HepG2 (cell line): ENCODE results near the gene PCNA. TPM values are rescaled to one million over a fixed set of nuclear protein-coding genes. Genes with fewer than 3 reads are reported as not detected.

Experiments used
- ATRX ChIP-seq: sonication (generic); formaldehyde crosslinking; IDR thresholded peaks from 2 replicates; pipeline ENCODE4 v1.4.0; 2020; ENCODE audit warnings: missing genetic modification reagents, borderline replicate concordance
- CCDC6 ChIP-seq: sonication (generic); formaldehyde crosslinking; IDR thresholded peaks from 2 replicates; pipeline ENCODE4 v1.8.1; 2022; ENCODE audit warnings: mild to moderate bottlenecking, missing genetic modification reagents, moderate library complexity
- CREB1 ChIP-seq, 2 experiments: fragments of 450-650 bp in 1 of 2; IDR thresholded peaks; 2 replicates each; pipeline ENCODE4 v1.6.1; 2016 to 2017; ENCODE audit warnings: control low read depth in 1 of 2, mild to moderate bottlenecking in 1 of 2, missing compliant biosample characterization in 1 of 2, missing genetic modification characterization in 1 of 2
- DR1 ChIP-seq: sonication (generic); formaldehyde crosslinking; IDR thresholded peaks from 2 replicates; pipeline ENCODE4 v1.8.0; 2021; ENCODE audit warnings: mild to moderate bottlenecking, missing genetic modification reagents, inconsistent platforms
- ELF1 ChIP-seq: sonication (generic); formaldehyde crosslinking; IDR thresholded peaks from 2 replicates; pipeline ENCODE4 v1.4.0; 2020; ENCODE audit warnings: missing genetic modification reagents
- FOSL2 ChIP-seq: sonication (generic); formaldehyde crosslinking; IDR thresholded peaks from 2 replicates; pipeline ENCODE4 v1.4.0; 2020; ENCODE audit warnings: missing genetic modification reagents
- FOXA3 ChIP-seq: IDR thresholded peaks from 2 replicates; pipeline ENCODE4 v1.6.1; 2016; ENCODE audit warnings: missing genetic modification reagents, missing compliant biosample characterization
- FOXO1 ChIP-seq: sonication (generic); formaldehyde crosslinking; IDR thresholded peaks from 2 replicates; pipeline ENCODE4 v1.4.0; 2020; ENCODE audit warnings: missing genetic modification reagents
- GATA4 ChIP-seq: sonication (generic); IDR thresholded peaks from 2 replicates; pipeline ENCODE4 v1.6.1; 2016; ENCODE audit warnings: antibody characterized with exemption, low read depth, borderline replicate concordance
- GATAD1 ChIP-seq: IDR thresholded peaks from 2 replicates; pipeline ENCODE4 v1.6.1; 2016; ENCODE audit warnings: missing genetic modification reagents, missing compliant biosample characterization
- HMGXB4 ChIP-seq, 2 experiments: sonication (generic) in 1 of 2; formaldehyde crosslinking in 1 of 2; IDR thresholded peaks; 2 replicates each; pipeline versions ENCODE4 v1.4.0 to v1.6.1; 2018 to 2020; ENCODE audit warnings: missing genetic modification reagents in 2 of 2, borderline replicate concordance in 1 of 2, low read depth in 1 of 2, mild to moderate bottlenecking in 1 of 2, missing biosample characterization in 1 of 2
- HOXA3 ChIP-seq: sonication (generic); formaldehyde crosslinking; IDR thresholded peaks from 2 replicates; pipeline ENCODE4 v1.5.0; 2020; ENCODE audit warnings: missing genetic modification reagents
- KDM3A ChIP-seq: IDR thresholded peaks from 2 replicates; pipeline ENCODE4 v1.6.1; 2018; ENCODE audit warnings: low read depth, missing compliant biosample characterization
- MTERF4 ChIP-seq: sonication (generic); formaldehyde crosslinking; IDR thresholded peaks from 2 replicates; pipeline ENCODE4 v1.8.0; 2023; ENCODE audit warnings: mild to moderate bottlenecking, missing genetic modification reagents
- PAWR ChIP-seq: sonication (generic); formaldehyde crosslinking; IDR thresholded peaks from 2 replicates; pipeline ENCODE4 v1.4.0; 2020; ENCODE audit warnings: missing genetic modification reagents, mild to moderate bottlenecking, borderline replicate concordance
- ZFP36L2 ChIP-seq: sonication (generic); formaldehyde crosslinking; IDR thresholded peaks from 2 replicates; pipeline ENCODE4 v1.4.0; 2020; ENCODE audit warnings: missing genetic modification reagents
- ZMYM2 ChIP-seq: sonication (generic); formaldehyde crosslinking; IDR thresholded peaks from 2 replicates; pipeline ENCODE4 v1.8.0; 2022; ENCODE audit warnings: mild to moderate bottlenecking, missing genetic modification reagents
- ZNF12 ChIP-seq: sonication (generic); formaldehyde crosslinking; IDR thresholded peaks from 2 replicates; pipeline ENCODE4 v1.5.0; 2020; ENCODE audit warnings: missing genetic modification reagents
- ZNF33B ChIP-seq: sonication (generic); formaldehyde crosslinking; IDR thresholded peaks from 2 replicates; pipeline ENCODE4 v1.5.1; 2020; ENCODE audit warnings: mild to moderate bottlenecking, missing genetic modification reagents
- ZNF546 ChIP-seq: sonication (generic); formaldehyde crosslinking; conservative IDR thresholded peaks from 2 replicates; pipeline ENCODE4 v1.8.1; 2023; ENCODE audit warnings: mild to moderate bottlenecking, missing genetic modification reagents
- ZNF569 ChIP-seq: sonication (generic); formaldehyde crosslinking; IDR thresholded peaks from 2 replicates; pipeline ENCODE4 v1.5.0; 2020; ENCODE audit warnings: mild to moderate bottlenecking, missing genetic modification reagents, moderate library complexity, borderline replicate concordance
- ZNF777 ChIP-seq: sonication (generic); formaldehyde crosslinking; IDR thresholded peaks from 2 replicates; pipeline ENCODE4 v1.4.0; 2020; ENCODE audit warnings: missing genetic modification reagents
- polyA plus RNA-seq, 8 experiments: library from polyadenylated mRNA; depleted of rRNA in 3 of 8; stranded (reverse) in 7 of 8; unstranded in 1 of 8; fragments of >200 nt; fragmentation: Illumina TruSeq in 4 of 8; extraction: Trizol in 4 of 8; gene quantifications; 2 replicates each; pipeline versions ENCODE4 v1.2.1 to v1.2.3, GENCODE V29; 2011 to 2016; ENCODE audit warnings: low read depth in 4 of 8, missing spikeins in 1 of 8, mixed read lengths in 1 of 8; ENCODE audit not compliant: insufficient read depth in 1 of 8
- total RNA-seq, 5 experiments: library from RNA; depleted of rRNA; stranded (reverse); fragments of >200 nt; fragmentation: Illumina TruSeq; extraction: Trizol; gene quantifications; 2 replicates each; pipeline ENCODE4 v1.2.3, GENCODE V29; 2016; ENCODE audit warnings: low read depth in 1 of 5
- TF ChIP-seq, protein P1 (sequence below): IDR thresholded peaks from 2 replicates; pipeline ENCODE4 v1.6.1; 2016; ENCODE audit warnings: low read depth, control low read depth
- TF ChIP-seq, protein P2 (sequence below): IDR thresholded peaks from 2 replicates; pipeline ENCODE4 v1.6.1; 2012; ENCODE audit warnings: inconsistent platforms
- TF ChIP-seq, protein P3 (sequence below): sonication (generic); formaldehyde crosslinking; IDR thresholded peaks from 2 replicates; pipeline ENCODE4 v1.9.0; 2022; ENCODE audit warnings: low read depth, missing genetic modification reagents

Gene PCNA
- total and polyA plus RNA-seq, 2 of the 13 experiments (the other 11 are each of a cell fraction or from before 2014, with no cell fraction given): 229 to 655 TPM

GRCh38 chr20:5126512-5127203 lies 6.9 kb upstream of the PCNA start, which contains the start of gene CDS2 (continued):
- TF ChIP-seq ZNF33B (CRISPR knock-in tag) (0 out of 2 replicates have a peak, but pooled peaks have one; percentile 54), CCDC6 (CRISPR knock-in tag) (peak; percentile 85; the same call in 1 of the 2 replicates), FOXA3 (CRISPR knock-in tag) (peak; percentile 76), HOXA3 (CRISPR knock-in tag) (peak; percentile 85; the same call in 1 of the 2 replicates), DR1 (CRISPR knock-in tag) (peak; percentile 71; the same call in 1 of the 2 replicates), FOSL2 (CRISPR knock-in tag) (peak; percentile 57; the same call in 1 of the 2 replicates), GATA4 (no peak), HMGXB4 (CRISPR knock-in tag; IDR thresholded peaks at IDR 0.05; ENCODE audit: borderline replicate concordance in 1 of 2, low read depth in 1 of 2) (peak; percentile 86 to 96), FOXO1 (CRISPR knock-in tag) (peak; percentile 47), PAWR (no peak), CREB1 (IDR thresholded peaks at IDR 0.05) (peak; percentile 86), CREB1 (CRISPR knock-in tag; IDR thresholded peaks at IDR 0.05) (no peak), GATAD1 (CRISPR knock-in tag) (peak; percentile 82), MTERF4 (CRISPR knock-in tag) (no peak), ZNF546 (CRISPR knock-in tag) (peak; percentile 99), ZNF777 (CRISPR knock-in tag) (peak; percentile 95), ATRX (CRISPR knock-in tag) (no peak), ZMYM2 (CRISPR knock-in tag) (no peak), ELF1 (CRISPR knock-in tag) (peak; percentile 82), ZNF12 (CRISPR knock-in tag) (peak; percentile 4; the same call in 1 of the 2 replicates), ZNF569 (CRISPR knock-in tag) (no peak), ZFP36L2 (CRISPR knock-in tag) (peak; percentile 23), KDM3A (CRISPR knock-in tag) (peak; percentile 95)
- TF ChIP-seq, protein P1, sequence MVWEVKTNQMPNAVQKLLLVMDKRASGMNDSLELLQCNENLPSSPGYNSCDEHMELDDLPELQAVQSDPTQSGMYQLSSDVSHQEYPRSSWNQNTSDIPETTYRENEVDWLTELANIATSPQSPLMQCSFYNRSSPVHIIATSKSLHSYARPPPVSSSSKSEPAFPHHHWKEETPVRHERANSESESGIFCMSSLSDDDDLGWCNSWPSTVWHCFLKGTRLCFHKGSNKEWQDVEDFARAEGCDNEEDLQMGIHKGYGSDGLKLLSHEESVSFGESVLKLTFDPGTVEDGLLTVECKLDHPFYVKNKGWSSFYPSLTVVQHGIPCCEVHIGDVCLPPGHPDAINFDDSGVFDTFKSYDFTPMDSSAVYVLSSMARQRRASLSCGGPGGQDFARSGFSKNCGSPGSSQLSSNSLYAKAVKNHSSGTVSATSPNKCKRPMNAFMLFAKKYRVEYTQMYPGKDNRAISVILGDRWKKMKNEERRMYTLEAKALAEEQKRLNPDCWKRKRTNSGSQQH (CRISPR knock-in tag): peak; percentile 76
- TF ChIP-seq, protein P2, sequence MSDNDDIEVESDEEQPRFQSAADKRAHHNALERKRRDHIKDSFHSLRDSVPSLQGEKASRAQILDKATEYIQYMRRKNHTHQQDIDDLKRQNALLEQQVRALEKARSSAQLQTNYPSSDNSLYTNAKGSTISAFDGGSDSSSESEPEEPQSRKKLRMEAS: peak; percentile 67
- TF ChIP-seq, protein P3, sequence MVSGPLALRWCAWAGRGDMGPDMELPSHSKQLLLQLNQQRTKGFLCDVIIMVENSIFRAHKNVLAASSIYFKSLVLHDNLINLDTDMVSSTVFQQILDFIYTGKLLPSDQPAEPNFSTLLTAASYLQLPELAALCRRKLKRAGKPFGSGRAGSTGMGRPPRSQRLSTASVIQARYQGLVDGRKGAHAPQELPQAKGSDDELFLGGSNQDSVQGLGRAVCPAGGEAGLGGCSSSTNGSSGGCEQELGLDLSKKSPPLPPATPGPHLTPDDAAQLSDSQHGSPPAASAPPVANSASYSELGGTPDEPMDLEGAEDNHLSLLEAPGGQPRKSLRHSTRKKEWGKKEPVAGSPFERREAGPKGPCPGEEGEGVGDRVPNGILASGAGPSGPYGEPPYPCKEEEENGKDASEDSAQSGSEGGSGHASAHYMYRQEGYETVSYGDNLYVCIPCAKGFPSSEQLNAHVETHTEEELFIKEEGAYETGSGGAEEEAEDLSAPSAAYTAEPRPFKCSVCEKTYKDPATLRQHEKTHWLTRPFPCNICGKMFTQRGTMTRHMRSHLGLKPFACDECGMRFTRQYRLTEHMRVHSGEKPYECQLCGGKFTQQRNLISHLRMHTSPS (CRISPR knock-in tag): peak; percentile 61
